GM19099 (cell line): ENCODE results near the gene SGTA.

ENCODE experiments used
- POLR2A ChIP-seq: IDR thresholded peaks from 3 replicates; pipeline ENCODE4 v1.6.1; 2011; ENCODE audit warnings: low read depth; ENCODE audit not compliant: insufficient read length; ENCODE audit errors: extremely low read depth

SGTA gene

DNA sequence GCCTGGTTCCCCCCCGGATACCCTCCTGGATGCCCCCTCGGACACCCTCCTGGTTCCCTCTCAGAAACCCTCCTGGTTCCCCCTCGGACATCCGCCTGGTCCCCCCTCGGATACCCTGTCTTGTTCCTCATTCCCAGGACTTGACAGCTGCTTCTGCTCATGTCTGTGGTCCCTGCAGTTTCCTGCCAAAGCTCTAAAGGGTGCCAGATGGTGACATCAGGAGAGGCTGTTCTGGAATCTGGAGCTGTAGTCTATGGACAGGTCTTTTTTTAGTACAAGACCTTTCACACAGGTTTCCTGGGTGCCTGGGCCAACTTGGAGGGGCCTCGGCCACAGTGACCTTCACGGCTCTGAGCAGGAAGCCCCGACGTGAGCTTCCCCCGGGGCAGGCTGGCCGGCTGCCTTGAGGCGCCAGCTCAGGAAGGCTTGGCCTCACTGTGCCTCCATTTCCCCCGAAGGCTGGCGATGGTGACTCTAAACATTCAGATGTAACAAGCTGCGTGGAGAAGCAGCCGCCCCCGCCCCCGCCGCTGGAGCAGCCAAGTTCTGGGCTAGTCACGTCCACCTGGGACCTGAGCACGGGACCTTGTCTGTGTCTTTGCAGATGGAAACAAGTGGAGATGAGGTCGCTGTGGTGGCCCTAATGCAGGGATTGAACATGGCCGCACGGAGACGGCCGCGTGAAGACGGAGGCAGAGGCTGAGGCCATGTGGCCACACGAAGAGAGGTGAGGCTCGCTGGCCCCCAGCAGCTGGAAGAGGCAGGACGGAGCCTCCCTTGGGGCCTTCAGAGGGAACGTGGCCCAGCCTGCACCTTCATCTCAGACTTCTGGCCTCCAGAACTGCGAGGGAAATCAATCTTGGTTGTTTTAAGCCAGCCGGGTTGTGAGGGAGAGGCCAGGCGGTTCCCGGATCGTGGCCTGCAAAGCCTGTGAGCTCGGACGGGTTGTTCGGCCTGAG, 12.7 kb downstream of the SGTA start:
- no peak for TF ChIP-seq POLR2A

DNA sequence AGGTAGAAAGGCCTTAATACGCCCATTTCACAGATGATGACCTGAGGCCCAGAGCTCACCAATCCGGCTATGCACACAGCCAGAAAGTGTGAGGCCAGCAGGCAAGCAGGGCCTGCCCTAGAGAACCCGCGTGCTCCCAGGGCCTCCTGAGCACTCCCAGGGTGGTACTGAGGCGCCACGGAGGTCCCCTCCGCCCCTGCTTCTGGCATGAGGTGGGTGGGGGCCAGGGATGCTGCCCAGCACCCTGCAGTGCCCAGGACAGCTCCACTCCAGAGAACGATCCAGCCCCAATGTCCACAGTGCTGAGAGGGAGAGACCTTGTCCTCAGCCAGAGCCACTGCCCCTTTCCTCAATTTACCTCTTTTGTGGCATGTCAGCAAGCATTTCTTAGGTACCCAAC, 13.9 kb downstream of the SGTA start:
- TF ChIP-seq POLR2A: no peak

DNA sequence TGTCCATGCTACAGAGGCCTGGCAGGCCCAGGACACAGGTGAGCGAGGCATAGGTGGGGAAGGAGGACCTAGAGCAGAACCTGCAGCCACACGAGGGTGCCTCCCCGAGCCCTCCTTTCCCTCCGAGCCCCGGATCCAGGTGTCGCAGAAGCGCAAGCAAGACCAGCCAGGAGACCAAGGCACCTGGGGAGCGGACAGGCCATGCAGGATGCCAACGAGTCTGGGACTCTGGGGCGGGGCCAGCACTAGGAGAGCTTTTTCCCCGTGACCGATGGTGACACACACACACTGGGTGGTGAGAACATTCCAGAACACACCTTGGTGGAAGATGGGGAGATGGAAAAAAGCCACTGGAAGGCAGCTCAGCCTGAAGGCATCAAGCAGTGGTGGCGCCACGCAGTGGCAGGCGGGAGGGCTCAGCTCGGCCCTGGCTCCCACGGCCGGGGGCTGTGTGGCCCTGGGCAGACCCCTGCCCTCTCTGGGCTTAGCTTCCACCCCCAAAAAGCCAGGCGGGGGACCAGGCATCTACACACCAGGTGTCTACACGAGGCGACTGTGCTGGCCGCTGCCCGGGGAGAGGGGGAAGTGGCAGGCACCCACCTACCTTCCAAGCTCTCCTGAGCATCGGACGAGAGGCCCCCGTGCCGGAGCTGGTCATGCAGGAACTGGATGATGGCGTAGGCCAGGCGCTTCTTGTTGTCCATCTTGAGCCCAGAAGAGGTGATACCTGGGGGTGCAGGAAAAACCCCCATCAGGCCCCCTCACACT, 14.5 kb downstream of the SGTA start:
- TF ChIP-seq POLR2A: no peak

DNA sequence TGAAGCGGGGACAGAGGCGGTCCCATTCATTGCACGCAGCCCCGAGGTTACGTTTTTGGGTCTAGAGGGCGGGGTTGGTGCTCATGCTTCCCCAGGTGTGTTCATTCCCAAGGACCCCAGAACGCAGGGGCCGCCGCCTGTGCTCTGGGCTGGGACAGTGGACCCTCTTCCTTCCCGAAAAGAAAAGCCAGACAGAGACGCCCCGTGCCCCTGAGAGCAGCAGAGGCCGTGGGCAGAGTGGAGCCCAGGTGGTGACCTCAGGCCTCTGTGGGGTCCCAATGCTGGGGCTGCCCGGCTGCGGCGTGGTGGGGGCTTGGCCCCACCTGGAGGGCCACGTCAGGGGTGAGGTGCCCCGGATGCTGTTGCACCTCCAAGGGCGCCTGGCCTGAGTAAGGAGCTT, 15.4 kb downstream of the SGTA start:
- no peak for TF ChIP-seq POLR2A

DNA sequence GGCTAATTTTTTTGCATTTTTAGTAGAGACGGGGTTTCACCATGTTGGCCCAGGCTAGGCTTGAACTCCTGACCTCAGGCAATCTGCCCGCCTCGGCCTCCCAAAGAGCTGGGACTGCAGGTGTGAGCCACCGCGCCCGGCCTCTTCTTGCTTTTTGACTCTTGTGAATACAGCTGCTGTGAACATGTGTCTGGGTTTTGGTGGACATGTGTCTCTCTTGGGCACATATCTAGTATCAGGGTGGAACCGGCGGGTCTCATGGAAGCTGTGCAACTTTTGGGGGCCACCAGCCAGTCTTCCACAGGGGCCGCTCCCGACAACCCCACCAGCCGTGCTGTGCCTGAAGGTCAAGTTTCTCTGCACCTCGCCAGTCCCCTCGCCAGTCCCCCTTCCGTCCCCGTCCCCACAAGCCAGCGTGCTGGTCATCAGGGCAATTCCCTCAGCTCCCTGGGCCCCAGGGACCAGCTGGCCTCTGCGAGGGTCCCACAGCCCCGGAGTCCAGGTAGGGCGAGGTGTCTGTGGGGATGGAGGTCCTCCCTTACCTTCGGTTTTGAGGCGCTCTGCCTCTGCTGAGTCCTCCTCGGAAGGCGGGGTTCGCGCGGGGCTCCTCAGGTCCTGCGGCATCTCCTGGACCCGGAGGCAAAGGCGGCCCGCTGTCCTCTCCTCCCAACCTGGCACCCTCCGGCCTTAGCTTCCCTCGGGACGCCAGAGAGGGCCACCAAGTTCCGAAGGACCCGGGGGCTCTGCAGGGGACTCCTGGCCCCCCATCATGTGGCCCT, 16.3 kb downstream of the SGTA start:
- TF ChIP-seq POLR2A: no peak

DNA sequence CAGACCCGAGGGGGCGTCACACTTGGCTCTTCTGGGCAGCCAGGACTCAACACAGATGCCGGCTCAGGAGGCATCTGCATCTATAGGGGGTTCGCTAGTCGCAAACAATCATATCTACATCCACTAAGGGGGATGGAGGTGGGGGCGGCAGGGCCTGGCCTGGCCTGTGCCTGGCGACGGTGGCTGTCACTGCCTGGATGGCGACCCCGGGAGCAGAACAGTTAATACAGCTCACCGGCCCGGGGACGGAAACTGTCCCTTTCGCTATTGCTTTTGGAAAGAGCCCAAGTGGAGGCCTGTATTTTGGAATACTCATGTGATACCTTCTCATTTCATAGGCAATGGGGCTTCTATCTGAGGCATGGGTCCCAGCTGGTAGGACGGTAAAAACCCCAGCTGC, 17.7 kb downstream of the SGTA start:
- no peak for TF ChIP-seq POLR2A

DNA sequence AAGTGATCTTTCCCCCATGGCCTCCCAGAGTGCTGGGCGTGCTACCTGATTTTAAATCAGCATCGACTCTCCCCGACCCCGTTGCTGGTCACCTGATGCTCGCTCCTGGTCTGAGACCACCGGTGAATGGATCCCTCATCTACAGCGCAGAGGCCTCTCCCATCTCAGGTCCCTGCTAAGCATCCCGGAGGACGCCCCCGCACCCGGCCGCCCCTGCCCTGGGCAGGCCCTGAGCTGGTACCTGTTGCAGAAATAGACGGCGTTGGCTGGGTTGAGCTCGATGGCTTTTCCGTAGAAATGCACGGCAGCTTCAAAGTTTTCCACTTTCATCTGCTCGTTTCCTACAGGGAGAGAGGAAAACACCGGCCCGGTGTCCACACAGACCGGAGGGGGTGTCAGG, 18.1 kb downstream of the SGTA start:
- TF ChIP-seq POLR2A: no peak

DNA sequence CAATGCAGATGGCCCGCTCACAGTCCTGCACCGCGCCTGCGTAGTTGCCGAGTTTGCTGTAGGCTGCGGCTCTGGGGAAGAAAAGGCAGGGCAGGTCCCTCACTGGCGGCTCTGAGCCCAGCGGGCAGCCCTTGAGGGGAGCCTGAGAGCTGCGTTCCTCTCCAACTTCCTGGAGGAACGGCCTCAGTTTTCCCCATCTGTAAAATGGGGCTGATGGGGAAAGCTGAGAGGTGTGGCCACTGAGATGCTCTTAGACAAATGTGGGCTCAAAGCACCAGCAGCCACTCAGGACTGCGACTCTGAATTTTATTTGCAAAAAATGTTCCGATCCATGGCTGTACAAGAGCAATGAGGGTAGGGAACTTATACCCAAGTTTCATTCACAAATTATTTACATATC, 19.4 kb downstream of the SGTA start:
- TF ChIP-seq POLR2A: no peak

DNA sequence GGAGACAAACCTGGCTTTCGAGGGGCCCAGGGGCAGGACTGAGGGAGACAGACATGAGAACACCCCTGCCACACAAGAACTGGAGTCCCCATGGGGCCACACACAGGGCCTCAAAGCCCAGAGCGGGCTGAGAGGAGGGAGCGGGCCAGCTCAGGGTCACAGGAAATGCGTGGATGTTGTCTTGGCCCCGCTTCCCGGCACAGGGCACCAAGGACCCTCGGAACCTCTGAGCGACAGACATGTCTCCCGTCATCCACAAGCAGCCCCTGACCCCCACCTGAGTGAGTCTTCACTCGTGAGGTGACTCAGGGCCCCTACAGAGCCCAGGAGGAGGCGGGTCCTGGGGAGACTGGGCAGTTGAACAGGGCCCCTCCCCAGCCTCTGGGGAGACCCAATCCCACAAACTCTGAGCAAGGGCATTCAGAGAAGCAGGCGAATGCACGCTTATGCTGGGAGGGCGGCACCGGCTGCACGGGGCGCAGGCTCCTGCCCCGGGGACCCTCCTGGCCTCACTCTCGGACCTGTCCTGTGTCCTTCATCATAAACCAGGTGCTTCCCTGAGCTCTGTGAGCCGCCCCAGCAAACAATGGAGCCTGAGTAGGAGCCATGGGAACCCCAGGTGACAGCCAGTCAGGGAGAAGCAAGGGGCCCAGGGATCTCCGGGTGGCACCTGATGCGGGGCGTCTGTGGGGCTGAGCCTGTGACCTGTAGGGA, 20.1 kb downstream of the SGTA start:
- no peak for TF ChIP-seq POLR2A

DNA sequence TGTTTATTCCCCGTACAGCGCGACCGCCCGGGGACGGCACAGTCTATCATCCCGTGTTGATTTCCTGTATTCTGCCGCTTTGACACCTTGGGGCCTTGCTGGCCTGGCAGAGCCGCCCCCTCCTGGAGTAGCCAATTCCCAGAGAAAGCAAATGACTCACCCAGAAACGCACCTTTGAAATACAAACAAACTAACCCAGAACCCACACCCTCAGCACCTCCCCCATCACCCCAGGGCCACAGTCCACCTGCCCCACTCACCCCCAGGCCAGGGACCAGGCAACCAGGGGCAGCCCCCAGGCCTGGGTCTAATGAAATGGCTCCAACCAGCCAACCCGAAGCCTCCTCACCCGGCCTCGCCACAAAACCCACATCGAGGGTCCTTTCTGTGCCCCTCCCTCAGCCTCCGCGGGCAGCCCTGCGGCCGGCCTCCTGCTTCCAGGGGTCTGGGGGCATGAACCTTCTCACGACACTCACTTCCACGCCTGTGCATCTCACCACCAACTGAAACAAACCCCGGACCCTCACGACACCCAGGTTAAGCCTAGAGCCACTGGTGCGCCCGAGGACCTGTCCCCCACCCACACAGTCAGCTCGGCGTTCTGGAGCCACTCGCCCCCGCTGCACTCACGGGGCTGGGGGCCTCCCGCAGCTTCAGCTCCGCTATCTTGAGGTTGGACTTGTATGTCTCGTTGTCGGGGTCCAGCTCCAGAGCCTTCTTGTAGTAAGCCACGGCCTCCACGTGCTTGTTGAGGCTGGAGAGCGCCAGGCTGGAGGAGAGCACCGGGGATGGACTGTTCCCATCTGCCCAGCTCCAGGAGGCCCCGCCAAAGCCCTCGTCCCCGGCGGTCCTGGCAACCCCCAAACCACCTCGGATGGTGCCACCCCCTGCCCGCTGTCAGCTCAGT, 20.9 kb downstream of the SGTA start:
- no peak for TF ChIP-seq POLR2A

DNA sequence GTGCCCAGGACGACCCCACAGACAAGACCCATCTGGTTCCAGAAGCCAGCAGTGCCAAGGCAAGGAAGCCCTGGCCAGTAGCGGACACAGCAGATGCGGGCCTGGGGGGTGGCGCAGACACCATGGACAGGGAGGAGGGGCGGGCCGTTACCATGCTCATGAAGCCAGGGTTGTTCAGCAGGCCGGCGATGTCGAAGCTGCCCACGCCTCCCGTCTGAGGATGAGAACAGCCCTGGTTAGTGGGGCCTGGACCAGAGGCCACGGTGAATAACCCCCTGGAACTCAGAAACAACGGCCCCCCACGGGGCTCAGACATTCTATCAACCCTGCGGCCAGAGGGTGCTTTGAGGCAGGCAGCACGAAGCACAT, 21.8 kb downstream of the SGTA start:
- no peak for TF ChIP-seq POLR2A

DNA sequence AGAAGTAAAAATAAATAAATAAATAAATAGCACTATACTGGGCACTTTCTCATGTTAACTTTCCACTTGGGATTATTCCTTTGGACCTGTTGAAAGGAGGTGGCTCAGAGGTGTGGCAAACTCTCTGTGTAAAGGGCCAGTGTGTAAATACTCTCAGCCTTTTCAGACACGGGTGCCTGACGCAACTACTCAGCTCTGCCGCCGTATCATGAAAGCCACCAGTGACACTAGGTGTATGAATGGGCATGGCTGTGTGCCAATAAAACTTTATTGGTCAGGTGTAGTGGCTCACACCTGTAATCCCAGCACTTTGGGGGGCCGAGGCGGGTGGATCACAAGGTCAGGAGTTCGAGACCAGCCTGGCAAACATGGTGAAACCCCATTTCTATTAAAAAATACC, 23.1 kb downstream of the SGTA start:
- TF ChIP-seq POLR2A: no peak

DNA sequence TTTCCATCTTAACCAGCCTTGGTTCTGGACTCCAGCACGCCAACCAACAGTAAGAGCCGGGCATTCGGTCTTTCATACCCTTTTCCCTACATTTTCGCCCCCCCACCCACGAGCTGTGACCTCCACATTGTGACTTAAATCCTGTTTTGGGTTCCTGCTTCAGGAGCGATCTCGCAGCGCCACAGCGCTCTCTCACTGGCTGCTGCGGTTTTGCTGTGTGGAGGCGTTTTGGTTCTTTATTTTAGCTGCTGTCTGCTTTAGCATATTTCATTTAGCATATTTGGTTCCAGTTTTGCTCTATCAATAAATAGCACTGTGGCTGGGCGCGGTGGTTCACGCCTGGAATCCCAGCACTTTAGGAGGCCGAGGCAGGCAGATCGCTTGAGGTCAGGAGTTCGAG, 23.7 kb downstream of the SGTA start:
- no peak for TF ChIP-seq POLR2A
